Stimulated activated CD4-positive, alpha-beta T cell treated with anti-CD3 and anti-CD28 coated beads, Interleukin-15, amount 100 ng/mL, for 48 hours (primary cell): ENCODE measurements around the gene PSORS1C2.
"Not testable (repeated sequence)": the region's sequence is repeated elsewhere in the genome, so short reads cannot be mapped to it uniquely, and the experiment has no call there.

Experiments
- DNase-seq, 2 donors: peaks; one replicate each; pipeline ENCODE4 v3.0.0-alpha.2; 2020; ENCODE audit warnings: low read depth in 2 of 2

PSORS1C2 gene

GRCh38 chr6:31138982-31139381 is at the start of gene PSORS1C2:
PSORS1C2 (minus strand) TSS chr6:31139066; CDS start chr6:31139026, 40 bp downstream.
- no peak for DNase-seq

GRCh38 chr6:31187780-31188194 is 48.9 kb upstream of the PSORS1C2 start:
- DNase-seq = no peak

DNA sequence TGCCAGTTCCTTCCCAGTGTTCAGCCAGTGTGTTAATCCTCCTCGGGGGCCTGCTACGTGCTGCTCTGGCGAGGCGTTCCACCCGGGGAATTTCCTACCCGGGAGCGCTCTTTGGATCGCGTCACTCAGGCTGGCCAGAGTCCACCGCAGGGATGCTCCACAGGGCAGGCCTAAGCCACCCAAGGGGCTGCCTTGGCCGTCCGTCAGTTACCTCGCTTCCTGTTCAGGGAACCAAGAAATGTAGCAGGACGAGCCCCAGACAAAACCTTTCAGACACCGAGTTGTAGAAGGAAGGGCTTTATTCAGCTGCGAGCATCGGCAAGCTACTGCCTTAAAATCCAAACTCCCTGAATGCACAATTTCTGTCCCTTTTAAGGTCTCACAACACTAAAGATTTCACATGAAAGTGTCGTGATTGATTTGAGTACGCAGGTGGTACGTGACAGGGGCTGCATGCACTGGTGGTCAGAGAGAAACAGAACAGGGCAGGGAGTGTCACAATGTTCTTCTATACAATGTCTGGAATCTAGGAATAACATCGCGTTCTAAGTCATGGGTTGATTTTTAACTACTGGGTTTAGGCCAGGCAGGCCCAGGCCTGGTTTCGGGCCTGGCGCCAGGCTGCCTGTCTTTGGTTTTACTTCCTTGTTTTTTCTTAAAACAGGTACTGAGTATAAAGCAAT is 47.3 kb upstream of the PSORS1C2 start:
- no peak for DNase-seq

GRCh38 chr6:31185695-31186051 is 46.8 kb upstream of the PSORS1C2 start:
- not testable (repeated sequence) for DNase-seq

- not testable (repeated sequence) for DNase-seq
These were observed 45.0 kb upstream of the PSORS1C2 start for GRCh38 chr6:31183859-31184258.

DNA sequence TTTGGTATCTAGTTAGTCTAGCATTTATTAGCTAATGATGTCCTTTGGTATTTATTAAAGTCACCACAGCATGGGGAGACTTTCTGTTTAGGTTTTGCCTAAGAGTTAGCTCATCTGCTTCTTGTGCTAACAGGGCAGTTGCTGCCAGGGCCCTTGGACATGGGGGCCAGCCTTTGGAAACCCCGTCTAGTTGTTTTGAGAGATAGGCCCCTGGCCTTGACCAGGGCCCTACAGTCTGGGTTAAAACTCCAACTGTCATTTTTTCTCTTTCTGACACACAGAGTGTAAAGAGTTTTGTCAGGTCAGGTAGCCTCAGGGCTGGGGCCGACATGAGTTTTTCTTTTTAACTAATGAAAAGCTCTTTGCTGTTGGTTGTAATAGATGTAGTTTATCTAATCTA is 44.4 kb upstream of the PSORS1C2 start:
- not testable (repeated sequence) for DNase-seq

- no peak for DNase-seq
These were observed 41.6 kb upstream of the PSORS1C2 start for GRCh38 chr6:31180500-31180899.

- no peak for DNase-seq
These were observed 41.0 kb upstream of the PSORS1C2 start for GRCh38 chr6:31179896-31180295.

GRCh38 chr6:31179042-31179386 is 40.1 kb upstream of the PSORS1C2 start:
- no peak for DNase-seq

GRCh38 chr6:31178143-31179041 is 39.5 kb upstream of the PSORS1C2 start:
- DNase-seq = no peak

- DNase-seq = no peak
These were observed 37.1 kb upstream of the PSORS1C2 start for GRCh38 chr6:31175971-31176370.

DNA sequence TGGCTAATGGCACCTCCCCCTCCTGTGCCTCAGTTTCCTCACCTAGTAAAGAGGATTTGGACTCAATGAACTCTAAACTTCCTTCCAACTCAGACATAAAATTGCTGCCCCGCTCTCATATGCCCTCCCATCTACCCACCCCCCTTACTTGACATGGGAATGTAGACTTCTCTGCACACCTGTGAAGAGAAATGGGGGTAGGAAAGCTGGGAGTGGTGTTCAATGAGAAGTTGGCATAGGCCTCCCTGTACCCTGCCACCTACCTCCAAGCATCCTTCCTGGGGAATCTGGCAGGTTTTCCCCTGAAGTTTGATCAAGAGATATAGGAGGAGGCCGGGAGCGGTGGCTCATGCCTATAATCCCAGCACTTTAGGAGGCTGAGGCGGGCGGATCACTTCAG is 35.5 kb upstream of the PSORS1C2 start:
- no peak for DNase-seq

GRCh38 chr6:31173406-31173805 is 34.5 kb upstream of the PSORS1C2 start:
- no peak for DNase-seq

GRCh38 chr6:31172973-31173384 is 34.1 kb upstream of the PSORS1C2 start:
- DNase-seq = no peak

GRCh38 chr6:31171931-31172905 is 33.4 kb upstream of the PSORS1C2 start:
- DNase-seq = no peak

DNA sequence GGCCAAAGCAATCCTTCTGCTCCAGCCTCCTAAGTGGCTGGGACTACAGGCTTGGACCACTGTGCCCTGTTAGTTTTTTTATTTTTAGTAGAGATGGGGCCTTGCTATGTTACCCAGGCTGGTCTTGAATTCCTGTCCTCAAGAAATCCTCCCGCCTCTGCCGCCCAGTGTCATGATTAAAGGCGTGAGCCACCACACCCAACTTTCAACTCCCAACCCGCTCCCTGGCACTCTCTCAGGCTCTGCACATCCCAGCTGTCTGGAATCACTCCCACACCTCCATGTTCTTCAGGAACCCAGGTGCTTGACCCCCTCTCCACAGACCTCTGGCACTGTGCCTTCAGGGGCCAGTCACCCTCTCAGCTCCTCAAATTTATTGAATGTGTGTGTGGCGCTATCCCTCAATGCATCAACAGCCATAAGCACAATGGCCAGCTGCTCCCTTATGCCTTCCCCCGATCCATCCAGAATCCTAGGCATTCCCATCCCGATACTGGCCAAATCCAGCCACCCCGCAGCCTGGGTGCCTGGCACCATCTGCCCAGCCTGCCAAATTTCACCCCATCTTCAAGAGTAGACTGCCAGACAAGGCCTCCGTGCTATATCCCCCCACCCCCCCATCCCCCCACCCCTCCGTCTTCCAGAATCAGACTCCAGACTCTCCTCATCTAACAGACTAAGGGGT is 32.3 kb upstream of the PSORS1C2 start:
- no peak for DNase-seq

DNA sequence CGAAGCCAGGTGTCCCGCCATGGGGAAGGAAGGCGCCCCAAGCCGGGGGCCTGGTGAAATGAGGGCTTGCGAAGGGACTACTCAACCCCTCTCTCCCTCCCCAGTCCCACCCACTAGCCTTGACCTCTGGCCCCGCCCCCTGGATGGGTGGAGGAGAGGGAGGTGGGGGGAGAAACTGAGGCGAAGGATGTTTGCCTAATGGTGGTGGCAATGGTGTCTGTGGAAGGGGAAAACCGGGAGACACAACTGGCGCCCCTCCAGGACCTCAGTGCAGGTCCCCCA is 31.7 kb upstream of the PSORS1C2 start, which contains the start of gene POU5F1:
POU5F1 (minus strand) TSS at position 83 of the 282 bp plus-strand sequence; CDS start at position 21, 62 bp downstream.
- no peak for DNase-seq

GRCh38 chr6:31169858-31170599 is 31.2 kb upstream of the PSORS1C2 start:
- DNase-seq = not testable (repeated sequence)

- DNase-seq = no peak
These were observed 30.4 kb upstream of the PSORS1C2 start for GRCh38 chr6:31169123-31169857.

DNA sequence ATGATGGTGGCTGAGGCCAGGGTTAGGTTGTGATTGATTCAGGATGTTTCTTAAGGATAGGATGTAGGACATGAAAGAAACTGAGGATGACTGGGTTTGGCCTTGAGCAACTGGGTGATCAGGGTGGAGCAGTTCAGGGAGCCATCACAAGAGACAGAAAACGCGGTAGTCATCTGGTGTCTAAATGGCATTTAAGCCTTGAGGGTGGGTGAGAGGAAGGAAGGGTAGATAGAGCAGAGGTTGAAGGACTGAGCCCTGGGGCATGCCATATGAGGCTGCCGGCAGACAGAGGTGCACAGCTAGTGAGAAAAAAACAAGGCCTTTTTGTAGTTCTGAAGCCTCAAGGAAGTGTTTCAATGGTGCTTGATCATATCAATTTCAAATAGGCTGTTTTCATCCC is 29.7 kb upstream of the PSORS1C2 start:
- no peak for DNase-seq
